Right lobe of liver (tissue), 4 donors: ENCODE results near the gene LARP4B.

Source experiments
- POLR2A ChIP-seq: fragments of 450-650 bp; IDR thresholded peaks from one replicate; pipeline ENCODE4 v1.6.1; 2017; ENCODE audit warnings: antibody characterized with exemption, mild to moderate bottlenecking
- TF ChIP-seq, protein P1 (sequence below), 4 donors: fragments of 200-600 bp in 3 of 4; fragments of 450-650 bp in 1 of 4; IDR thresholded peaks; one replicate each; pipeline versions ENCODE4 v1.5.1 to v1.8.0; 2016 to 2022; ENCODE audit warnings: antibody characterized with exemption in 4 of 4, mild to moderate bottlenecking in 2 of 4
- donor health status: DM: no; HTN: no; CAD: no.
- donor health status: DM: no; HTN: no; CAD: no.
- donor health status: DM: no; HTN: yes; CAD: no.

- TF ChIP-seq, protein P1, sequence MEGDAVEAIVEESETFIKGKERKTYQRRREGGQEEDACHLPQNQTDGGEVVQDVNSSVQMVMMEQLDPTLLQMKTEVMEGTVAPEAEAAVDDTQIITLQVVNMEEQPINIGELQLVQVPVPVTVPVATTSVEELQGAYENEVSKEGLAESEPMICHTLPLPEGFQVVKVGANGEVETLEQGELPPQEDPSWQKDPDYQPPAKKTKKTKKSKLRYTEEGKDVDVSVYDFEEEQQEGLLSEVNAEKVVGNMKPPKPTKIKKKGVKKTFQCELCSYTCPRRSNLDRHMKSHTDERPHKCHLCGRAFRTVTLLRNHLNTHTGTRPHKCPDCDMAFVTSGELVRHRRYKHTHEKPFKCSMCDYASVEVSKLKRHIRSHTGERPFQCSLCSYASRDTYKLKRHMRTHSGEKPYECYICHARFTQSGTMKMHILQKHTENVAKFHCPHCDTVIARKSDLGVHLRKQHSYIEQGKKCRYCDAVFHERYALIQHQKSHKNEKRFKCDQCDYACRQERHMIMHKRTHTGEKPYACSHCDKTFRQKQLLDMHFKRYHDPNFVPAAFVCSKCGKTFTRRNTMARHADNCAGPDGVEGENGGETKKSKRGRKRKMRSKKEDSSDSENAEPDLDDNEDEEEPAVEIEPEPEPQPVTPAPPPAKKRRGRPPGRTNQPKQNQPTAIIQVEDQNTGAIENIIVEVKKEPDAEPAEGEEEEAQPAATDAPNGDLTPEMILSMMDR (IDR thresholded peaks at IDR 0.05), result no peak
- TF ChIP-seq POLR2A, result no peak
Observed at GRCh38 chr10:869171-869570, 62.3 kb downstream of the LARP4B start.
